HG03066 (cell line): Measurements from ENCODE around the gene TMPRSS3.
A peak's percentile ranks its signal among the peaks of the same experiment; 100 is the strongest.

Experiments
- ATAC-seq: cut with Tn5 transposase; IDR thresholded peaks from one replicate; pipeline ENCODE4 v1.9.1; 2021; ENCODE audit warnings: low read depth; ENCODE audit not compliant: unreplicated experiment

TMPRSS3 gene

DNA sequence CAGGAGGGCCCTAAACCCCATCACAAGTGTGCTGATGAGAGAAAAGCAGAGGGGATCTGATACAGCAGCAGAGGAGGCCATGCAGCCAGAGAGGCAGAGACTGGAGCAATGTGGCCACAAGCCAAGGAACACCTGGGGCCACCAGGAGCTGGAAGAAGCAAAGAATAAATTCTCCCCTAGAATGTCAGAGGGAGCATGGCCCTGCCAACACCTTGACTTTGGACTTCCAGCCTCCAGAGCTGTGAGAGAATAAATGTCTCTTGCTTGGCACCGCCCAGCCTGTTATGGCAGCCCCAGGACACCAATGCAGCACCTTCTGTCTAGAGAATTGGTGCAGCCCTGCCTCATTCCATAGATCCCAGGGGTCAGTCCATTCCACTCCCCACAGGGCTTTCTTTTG lies 33.2 kb upstream of the TMPRSS3 start:
- no peak for ATAC-seq

DNA sequence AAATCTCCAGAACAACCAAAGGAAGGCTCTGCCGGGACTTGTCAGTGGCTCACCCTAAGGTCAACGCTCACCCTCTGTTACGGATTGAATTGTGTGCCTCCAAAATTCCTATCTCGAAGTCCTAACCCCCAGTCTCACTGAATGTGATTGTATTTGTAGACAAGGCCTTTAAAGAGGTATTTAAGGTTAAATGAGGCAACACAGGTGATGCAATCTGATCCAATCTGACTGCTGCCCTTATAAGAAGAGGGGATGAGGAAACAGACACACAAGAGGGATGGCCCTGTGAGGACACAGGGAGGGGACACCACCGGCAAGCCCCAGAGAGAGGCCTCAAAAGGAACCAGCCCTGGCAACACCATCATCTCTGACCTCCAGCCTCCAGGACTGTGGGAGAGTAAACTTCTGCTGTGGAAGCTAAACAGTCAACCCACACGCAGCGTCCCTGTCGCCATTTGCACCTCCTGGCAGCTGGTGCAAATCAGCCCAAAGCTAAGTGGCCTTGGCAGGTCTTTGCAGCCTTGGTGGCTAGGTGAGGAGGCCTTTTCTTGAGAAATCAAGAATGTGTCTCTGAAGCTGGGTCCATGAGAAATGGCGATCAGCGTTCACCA lies 32.1 kb upstream of the TMPRSS3 start:
- ATAC-seq: no peak

DNA sequence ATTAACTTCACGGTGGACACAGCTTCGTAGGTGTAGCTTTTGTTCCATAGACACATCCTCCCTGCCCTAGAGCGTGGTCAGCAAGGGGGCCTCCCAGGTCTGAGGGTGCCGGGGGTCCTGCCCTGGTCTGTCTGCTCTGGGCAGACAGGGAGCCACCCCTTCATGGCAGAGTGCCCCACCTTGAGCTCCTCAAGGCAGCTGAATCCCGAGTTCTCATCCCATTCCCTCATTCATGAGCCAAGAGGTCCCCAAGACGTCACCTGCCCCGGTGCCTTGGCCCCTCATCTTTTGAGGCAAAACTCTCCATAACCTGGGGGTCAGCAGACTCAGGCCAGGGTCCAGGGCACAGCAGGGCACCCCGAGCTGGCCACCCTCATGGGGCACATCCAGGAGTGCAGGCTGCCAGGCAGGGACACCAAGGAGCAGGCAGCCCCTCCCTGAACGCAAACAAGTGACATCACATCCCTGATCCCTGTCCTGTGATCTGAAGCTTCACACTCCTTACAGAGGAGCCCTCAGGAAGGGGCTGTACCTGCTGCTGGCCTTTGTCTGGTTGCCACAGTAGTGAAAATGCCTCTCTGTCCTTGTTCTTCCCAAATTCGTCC lies 31.1 kb upstream of the TMPRSS3 start:
- ATAC-seq: no peak

DNA sequence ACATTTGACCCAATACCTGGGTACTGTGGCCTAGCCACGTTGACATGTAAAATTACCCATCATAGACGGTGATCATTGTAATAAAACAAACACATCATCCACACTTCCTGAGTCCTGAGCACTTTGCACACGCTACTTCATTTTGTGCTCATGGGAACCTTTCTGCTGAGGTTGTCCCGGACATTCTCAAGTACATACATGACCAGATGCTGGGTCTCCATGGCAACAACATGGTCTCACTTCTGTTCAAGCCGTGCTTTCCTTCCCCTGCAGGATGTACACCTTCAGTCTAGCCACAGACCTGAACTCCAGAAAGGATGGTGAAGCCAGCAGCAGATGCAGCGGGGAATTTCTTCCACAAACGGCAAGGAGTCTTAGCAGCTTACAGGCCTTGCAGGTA lies 30.6 kb upstream of the TMPRSS3 start:
- ATAC-seq: no peak

DNA sequence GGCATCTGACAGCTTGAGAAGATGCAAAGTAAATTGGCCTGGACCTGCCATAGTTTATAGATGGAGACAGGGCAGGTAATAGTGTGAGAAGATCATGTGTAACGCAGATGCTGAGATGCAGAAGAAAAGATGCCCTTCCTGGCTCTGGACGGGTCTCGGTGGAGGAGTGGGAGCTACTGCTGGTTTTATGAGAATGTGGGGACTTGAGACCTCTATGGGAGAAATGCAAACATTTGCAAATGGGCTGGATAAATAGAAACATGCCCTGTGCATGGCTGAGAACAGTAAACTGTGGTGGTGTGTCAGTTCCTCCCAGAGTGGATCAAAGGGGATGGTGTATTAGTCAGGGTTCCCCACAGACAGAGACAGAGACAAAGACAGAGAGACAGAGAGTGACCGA lies 29.7 kb upstream of the TMPRSS3 start:
- no peak for ATAC-seq

DNA sequence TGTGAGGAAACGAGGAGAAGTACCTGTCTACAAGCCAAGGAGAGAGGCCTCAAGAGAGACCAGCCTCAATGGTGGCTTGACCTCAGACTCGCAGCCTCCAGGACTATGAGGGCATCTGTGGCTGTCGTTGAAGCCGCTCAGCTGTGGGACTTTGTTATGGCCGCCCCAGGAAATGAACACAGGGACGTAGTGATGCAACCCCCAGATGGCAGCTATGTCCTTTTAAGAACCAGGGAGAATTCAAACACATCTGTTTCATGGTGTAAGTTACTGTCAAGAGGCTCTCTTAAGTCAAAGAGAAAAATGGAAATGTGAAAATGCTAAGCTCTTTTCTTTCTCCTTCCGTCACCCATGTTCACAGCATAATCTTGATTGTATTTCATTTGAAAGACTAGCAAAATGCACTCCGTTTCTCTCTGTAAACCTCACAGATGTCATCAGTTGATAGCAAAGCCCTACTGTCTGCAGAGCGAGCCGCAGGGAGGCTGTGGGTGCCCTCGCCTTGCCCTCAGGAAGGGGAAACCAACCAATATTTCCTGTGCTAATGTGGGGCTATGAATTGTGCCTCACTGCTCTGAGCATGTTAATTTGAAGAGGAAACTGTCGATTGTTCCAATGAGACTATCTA lies 29.2 kb upstream of the TMPRSS3 start:
- no peak for ATAC-seq

DNA sequence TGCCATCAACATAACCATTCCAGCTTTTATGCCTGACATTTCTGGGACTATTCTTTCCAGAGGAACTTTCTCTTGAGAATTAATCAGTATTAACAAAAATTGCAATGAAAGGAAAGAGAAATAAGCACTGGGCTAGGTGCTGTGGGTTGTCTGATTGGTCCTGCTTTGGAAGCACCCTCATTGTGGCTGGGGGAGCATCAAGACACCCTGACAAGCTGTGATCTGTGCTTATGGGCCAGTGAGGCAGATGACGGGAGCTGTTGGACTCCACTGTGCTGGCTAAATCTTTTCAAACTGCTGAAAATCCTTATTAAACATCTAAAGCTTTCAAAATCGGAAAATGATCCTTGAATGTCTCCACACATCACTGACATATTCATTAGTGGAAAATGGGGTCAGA lies 27.8 kb upstream of the TMPRSS3 start:
- ATAC-seq: no peak

DNA sequence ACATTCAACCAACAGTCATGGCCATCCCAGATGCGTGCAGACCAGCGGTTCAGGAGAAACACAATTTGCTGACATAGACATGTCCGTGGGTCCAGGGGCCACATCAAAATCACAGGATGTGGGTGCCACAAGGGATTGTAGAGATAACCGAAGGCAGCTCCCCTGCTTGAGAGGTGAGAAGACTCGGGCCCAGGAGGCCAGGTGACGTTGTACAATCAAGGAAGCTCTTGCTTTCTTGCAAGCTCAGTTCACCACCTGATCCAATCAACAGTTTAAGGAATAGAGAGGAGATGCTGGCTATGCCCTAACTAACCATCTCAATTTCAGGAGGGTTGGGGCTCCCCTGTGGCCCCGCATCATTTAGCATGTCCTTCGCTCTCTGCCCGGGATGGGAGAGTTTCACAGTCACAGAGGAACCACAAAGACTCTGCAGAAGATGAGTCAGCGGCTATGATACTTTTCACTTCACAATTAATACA lies 27.4 kb upstream of the TMPRSS3 start:
- no peak for ATAC-seq

DNA sequence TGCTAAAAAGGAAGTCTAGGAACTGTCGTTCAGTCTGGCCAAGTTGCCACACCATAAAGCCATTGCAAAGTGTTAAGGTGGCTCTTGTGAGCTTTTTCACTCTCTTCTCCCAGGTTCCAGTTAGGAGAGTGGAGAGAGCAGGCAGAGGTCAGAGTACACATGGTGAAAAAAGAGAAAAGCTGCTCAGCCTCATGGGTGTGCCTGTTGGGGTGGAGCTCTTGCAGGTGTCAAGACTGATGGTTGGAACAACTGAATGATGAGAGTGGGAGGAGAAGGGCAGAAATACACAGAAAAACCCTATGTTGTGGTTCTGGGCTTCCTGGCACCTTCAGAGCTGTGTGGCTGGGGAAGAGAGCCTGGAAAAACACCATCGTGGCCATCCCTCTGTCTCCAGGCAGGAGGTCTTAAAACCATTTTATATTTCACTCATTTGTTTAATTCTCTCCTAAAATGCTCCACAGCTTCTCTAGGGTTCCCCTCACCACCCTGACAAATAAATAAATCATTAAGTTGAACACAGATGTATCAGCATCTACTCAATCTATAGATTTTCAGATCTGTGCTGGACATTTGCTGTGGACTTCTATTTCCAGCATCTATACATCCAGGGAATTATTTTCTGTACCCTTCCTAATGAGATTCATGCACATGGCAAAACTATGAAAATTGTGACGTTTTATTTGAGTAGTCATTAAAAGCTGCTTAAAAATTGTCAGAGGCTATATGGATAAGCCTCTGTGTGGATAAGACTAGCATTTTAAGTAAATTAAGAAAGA lies 25.4 kb upstream of the TMPRSS3 start:
- no peak for ATAC-seq

DNA sequence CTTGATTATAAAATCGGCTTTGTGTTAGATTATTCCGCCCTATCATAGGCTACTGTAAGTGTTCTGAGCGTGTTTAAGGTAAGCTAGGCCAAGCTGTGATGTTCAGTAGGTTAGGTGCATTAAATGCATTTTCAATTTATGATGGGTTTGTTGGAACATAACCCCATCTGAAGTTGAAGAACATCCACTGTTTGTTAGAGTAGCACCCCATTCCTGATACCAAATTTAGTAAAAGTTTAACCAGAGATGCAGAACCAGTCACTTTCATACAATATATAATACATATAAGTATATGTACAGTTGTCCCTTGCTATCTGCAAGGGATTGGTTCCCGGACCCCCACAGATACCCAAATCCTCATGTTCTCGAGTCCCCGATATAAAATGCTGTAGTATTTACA lies 24.0 kb upstream of the TMPRSS3 start:
- no peak for ATAC-seq

DNA sequence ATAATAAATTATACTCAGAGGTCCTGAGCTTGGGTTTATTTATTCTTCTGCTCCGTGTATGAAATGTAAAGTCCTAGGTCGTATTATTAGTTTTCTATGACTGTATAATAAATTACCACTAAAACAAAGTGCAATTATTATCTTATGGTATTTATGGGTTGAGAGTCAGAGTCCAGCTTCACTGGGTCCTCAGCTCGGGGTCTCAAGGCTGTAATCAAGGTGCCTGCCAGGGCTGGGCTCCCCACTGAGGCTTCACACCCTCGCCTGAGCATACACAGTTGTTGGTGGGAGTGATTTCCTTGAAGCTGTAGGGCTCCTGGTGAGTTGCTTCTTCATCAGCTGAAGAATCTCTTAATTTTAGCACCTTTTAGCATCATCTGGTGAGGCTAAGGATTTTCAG lies 23.0 kb upstream of the TMPRSS3 start:
- no peak for ATAC-seq

DNA sequence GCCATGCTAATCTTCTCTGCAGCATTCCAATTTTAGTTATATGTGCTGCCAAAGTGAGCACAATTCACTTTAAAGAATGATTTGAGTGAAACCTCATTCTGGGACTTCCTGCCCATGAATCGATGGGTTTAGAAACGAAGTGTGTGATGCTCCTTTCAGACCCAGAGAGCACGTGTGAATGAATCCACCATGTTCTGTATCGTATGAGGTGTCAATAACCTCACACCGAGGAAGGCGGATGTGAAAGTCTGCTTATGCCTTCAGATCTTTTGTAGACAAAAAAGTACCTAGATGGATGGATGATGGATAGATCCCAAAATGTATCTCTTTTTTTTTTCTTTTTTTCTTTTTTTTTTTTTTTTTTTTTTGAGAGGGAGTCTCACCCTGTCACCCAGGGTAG lies 21.7 kb upstream of the TMPRSS3 start:
- ATAC-seq: no peak

DNA sequence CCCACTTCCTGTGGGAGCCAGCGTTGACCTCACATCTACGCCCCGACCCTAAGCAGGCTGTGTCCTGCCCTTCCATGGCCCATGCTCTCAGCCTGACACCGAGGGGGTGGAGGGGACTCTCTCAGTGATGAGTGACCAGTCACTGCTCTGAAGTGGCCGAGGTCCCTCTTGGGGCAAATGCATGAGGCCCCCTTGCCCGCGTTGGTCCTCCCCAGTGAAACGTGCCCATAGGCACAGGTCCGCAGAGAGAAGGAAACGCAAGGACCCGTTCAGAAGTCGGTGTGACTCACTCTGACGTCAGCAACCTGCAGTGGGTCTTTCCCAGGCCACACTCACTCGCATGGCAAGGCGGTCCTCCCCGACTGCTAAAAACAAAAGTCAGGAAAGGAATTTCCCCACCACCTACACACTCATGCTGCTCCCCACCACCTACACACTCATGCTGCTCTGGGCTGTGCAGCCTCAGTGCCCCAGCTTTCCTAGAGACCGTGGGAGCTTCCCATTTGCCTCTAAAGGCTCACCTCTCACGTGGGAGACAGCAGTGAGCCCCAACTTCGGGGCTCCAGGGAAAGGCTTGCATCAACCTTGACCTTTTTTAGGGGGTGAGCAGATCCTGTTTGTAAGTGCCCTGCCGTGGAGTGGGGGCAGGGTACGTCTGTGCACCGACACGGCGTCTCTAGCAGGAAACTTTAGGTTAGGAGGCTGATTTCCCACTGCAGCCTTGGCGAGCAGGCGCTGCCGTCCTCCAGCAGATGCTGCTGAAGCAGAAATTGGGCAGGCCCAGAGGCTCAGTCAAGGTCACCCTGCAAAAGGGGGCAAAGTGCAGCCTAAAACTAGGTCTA lies 19.3 kb upstream of the TMPRSS3 start:
- peak; percentile 64 for ATAC-seq

DNA sequence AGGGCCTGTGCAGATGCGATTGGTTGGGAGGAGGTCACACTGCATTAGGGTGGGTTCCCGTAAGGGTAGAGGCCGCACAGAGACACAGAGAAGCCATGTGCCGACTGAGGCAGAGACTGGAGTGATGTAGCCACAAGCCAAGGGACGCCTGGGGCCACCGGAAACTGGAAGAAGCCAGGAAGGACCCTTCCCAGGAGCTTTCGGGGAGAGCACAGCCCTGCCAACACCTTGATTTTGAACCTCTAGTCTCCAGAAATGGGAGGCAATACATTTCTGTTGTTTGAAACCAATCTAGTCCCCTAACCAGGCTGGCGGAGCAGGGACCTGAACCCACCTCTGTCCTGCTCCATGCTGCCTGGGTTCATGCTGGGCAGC lies 18.7 kb upstream of the TMPRSS3 start:
- no peak for ATAC-seq

DNA sequence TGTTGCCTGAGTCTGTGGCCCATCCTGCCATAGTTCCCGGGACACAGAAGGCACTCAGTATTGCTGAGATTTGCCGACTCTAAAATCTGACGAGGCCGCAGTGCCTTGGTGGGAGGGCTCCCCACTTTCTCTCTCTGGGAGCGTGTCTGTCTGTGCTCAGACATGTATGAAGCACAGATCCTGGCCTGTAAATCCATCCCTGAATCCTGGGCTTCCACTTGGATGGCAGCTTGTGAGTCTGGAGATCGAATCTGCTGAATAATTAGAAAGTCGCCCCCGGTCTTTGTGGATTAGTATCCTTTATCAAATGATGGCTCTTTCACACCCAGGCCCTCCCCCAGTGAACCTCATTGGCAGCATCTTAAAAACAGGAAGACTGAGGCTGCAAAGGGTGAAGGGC lies 18.2 kb upstream of the TMPRSS3 start:
- no peak for ATAC-seq

DNA sequence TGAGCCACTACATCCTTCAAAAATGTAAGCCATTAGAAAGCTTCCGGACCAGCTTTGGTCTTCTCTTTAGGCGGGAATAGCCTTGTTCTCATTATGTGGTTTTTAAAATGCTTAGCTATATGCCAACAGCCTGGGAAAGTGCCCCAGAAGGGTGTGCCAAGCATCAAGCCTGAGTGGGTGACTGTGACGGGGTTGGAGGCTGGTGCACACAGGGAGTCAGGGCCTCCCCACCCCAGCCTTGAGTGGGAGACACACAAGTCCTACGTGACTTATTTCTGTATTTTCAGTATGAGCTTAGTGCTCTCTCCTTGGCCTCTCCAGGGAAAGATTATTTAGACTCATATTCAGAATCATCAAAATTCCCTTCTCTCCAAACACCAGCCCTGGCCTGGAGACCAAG lies 17.6 kb upstream of the TMPRSS3 start:
- ATAC-seq: no peak

DNA sequence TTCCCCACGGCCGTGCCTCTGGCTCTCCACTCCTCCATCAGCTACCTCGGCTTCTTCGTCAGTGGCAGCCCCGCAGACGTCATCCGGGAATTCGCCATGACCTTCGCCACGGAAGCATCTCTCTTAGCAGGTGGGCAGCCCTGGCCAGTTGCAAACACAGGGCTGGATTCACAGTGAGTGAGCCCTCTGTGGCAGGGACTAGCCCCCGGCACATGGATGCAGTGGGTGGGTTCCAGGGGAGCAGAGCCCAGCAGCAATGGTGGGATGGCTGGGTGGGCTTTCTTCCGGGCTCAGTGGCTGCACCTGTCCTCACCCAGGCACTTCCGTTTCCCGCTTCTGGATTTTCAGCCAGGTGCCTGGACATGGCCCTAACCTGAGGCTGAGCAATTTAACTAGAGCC lies 17.2 kb upstream of the TMPRSS3 start:
- no peak for ATAC-seq

DNA sequence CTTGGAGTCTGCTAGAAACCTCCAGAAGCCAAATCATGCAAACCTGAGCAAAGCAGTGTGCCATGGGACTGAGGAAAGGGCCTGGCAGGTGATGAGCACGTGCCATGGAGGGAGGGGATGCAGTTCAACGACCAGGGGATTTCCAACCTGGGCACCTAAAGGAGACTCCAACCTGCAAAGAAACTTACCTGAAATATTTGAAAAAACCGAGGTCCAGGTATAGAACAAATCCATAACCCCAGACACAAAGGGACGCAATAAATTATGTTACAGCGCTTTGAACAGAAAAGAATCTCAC lies 16.7 kb upstream of the TMPRSS3 start:
- ATAC-seq: no peak

DNA sequence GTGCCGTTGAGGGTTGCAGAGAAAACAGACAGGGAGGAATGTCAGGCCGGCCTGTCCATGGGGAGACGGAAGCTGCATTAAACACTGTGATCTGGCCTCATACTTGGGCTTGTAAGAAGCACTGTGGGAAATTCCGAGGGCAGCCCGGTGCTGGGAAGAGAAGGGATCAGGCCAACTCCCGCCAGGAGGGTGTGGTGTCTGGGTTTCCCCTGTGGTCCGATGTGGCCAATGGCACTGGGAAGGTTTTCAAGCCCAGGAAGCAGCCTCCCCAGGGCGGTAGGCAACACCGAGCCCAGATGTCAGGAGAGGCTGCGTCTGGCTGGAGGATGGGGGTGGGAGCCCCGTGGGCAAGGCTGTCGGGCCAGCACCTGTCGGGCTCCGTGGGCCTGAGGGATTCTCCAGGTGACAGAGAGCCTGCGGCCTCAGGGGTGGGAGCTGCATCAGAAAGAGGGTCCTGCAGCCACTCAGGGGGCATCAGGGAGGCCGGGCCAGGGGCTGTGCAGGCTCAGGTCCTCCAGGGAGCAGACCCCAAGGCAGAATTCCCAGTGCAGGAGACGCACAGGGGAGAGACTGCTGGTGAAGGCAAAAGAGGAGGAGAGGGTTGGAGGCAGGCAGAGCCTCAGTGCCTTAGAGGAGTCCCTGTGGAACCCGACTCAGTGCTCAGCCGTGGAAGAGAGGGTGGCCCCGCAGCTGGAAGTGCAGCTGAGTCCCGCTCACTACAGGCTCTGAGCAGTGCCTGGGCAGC lies 16.2 kb upstream of the TMPRSS3 start:
- ATAC-seq: no peak

DNA sequence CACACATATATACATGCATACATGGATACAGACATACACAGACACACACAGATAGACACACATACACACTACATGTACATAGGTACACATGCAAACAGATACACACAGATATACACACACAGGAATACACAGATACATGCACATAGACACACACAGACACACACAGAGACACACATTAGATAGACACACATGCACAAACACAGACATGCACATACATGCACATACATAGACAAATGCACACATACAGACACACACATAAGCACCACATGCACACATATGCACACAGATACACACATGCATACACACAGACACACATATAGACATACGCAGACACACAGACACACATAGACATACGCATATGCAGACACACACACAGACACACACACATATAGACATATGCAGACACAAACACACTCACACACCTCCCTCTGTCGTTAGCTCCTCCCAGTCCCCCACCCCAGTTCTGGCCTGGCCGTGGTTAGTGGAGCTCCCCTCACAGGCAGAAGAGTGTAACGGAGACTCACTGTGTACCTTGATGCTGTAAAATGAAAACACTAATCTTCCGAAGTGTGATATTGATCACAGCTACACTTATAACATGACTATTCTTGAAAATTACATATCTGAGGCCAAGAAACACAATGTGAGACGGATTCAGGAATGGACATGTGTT lies 15.5 kb upstream of the TMPRSS3 start:
- no peak for ATAC-seq
